GM12873 (cell line): ENCODE results near the gene TPRG1L.

Experiments
- TF ChIP-seq, protein P1 (sequence below): IDR thresholded peaks from 2 replicates; pipeline ENCODE4 v1.5.1; 2012; ENCODE audit warnings: low read depth, mild to moderate bottlenecking, moderate library complexity, low read length, control low read depth; ENCODE audit not compliant: insufficient read depth; ENCODE audit errors: missing control alignments

TPRG1L gene

DNA sequence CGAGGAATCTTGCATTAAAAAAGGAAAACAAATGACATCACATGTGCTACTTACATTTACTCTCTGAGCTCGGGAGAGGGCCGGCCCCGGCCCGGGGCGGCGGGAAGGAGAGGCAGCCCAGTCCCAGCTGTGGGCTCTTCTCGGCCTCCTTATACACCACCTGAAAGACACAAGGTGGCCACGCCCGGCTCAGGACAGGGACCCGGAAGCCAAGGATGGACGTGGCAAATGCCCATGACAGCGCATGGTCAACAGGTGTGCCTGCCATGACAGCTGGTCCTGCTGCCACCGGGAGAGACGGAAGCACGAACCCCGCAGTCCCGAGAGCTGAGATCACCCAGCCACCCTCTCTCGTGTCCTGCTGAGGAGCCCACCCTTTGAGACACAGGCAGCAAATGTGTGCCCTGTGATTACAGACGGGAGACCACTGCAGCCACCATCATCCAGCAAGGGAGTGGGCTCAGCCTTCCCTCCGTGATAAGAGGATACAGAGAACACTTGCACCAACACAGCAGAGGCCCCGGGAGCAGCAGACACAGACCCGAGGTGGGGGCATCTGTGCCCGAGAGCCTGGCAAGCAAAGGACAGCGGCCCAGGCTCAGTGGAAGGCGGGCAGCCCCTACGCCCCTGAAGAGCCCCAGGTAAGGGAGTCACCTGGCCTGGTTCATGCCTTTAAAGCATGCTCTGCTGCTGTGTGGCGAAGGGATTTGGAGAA lies 8.7 kb downstream of the TPRG1L start:
- TF ChIP-seq, protein P1, sequence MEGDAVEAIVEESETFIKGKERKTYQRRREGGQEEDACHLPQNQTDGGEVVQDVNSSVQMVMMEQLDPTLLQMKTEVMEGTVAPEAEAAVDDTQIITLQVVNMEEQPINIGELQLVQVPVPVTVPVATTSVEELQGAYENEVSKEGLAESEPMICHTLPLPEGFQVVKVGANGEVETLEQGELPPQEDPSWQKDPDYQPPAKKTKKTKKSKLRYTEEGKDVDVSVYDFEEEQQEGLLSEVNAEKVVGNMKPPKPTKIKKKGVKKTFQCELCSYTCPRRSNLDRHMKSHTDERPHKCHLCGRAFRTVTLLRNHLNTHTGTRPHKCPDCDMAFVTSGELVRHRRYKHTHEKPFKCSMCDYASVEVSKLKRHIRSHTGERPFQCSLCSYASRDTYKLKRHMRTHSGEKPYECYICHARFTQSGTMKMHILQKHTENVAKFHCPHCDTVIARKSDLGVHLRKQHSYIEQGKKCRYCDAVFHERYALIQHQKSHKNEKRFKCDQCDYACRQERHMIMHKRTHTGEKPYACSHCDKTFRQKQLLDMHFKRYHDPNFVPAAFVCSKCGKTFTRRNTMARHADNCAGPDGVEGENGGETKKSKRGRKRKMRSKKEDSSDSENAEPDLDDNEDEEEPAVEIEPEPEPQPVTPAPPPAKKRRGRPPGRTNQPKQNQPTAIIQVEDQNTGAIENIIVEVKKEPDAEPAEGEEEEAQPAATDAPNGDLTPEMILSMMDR, result no peak

DNA sequence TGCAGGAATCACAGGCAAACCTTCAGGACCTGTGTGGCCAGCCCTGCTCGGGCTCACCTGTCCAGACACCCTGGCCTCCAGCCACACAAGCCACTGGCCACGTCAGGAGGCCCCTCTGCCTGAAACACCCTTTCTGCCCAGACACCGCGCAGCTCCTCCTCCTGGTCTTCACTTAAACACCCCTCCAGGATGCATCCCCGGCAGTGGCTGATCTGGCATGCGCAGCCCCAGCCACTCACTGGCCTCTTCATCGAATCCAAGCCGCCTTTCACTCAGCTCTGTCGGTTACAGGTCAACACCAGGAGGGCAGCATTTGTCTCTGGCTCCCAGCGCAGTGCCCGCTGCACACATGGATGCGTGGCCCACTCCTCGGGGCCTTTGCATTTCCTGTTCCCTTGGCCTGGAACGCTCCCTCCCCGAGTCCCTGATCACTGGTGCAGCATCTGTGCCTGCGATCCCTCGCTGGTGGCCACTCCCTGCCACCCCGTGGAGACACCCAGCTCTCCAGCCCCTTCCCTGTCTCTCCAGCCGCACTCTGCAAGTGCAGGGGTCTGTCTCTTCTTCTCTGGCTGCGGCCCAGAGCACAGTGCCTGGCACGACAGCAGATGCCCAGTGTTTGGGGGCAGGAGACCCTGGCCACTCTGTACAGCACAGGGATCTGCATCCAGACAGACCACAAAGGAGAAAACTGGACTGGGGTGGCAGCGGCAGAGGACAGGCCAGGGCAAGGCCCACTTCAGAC lies 9.4 kb downstream of the TPRG1L start:
- TF ChIP-seq, protein P1, result no peak

DNA sequence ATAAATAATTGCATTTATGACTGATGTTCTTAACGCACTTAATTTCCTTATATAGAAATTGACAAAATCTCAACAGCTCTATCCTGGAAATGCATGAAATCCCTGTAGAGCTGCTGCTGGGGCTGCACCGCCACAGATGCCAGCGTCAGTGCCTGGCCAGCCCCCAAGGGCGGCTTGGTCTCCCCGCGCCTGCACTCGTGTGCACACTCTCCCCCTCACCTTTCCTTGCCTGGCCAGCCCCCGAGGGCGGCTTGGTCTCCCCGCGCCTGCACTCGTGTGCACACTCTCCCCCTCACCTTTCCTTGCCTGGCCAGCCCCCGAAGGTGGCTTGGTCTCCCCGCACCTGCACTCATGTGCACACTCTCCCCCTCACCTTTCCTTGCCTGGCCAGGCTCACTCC lies 11.3 kb downstream of the TPRG1L start:
- TF ChIP-seq, protein P1, result no peak

DNA sequence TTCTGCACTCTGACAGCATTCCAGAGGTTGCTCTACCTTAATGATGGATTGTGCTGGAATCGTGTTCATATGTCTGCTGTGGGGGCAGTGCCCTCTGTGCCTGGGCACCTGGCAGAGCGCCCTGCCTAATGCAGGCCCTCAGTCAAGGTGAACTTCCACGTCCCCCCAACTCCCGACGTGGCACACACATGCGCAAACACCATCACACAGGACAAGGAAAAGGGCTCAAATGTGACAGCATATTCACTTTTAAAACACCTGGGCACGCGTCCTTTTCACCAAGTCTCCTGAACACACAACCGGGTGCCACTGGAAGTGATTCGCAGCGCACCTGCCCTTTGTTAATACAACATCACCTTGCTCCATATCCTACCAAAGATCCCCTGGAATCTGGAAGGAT lies 11.7 kb downstream of the TPRG1L start:
- TF ChIP-seq, protein P1, result no peak

DNA sequence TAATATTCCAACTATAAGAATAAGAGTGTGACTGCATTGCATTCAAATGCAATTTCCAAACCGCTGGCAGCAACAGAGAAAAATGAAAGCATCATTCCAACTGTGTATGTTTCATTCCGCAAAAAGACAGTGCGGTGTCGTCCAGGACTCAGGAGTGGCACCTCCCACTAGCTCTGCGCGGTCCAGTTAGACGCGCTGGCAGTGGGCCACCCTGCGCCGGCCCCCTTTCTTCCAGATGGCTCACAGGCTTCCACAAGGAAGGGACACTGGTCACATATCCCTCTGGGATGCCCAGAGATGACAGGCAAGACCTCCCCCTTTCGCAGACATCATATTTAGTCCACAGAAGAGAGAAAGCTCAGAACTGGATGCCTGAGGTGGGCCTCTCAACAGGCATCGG lies 13.2 kb downstream of the TPRG1L start:
- TF ChIP-seq, protein P1, result no peak

DNA sequence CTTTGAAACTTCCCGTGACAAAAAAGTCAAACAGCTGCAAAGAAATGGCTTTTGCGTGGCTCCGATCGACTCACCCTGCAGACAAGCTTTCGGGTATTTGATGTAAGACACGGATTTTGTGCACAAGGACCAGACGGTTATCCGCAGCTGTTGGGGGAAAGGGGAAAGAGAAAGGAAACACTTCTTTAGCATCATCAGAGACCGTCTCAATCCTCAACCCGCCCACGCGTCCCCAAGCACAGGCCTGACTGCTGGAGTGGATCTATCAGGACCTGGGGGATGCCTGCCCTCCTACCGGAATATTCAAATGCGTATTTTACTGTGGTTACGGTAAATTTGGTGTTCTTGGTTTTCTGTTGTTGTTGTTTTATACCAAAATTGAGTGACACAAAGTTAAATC lies 13.9 kb downstream of the TPRG1L start:
- TF ChIP-seq, protein P1, result no peak

DNA sequence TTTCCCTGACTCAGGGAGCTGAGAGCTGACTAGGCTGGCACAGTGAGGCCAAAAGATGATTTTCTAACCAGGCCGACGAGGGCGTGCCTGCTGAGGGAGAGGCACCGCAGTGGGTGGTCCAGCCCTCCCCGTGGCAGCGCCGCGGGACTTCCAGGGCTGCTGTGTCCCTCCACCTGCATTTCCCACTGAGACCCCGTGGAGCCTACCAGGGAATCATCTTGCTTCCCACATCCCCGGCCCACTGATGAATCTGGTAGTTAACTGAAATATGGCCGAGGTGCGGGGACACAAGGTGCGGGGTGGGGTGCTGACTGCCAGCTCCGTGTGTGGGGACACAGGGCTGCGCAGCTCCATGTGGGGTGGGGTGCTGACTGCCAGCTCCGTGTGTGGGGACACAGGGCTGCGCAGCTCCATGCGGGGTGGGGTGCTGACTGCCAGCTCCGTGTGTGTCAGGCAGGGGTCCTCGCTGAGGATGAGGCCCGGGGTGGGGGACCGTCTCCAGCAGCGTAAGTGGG lies 14.6 kb downstream of the TPRG1L start:
- TF ChIP-seq, protein P1, result no peak
